KMS-11 (cell line): Measurements from ENCODE around the gene OBSCN.

ENCODE experiments used
- H2AFZ ChIP-seq: fragments of 200-600 bp; sonication (generic); 2 replicates; pipeline ENCODE4 v1.6.1; 2016; ENCODE audit warnings: antibody characterized with exemption, mixed run types, low read depth
- H3K27ac ChIP-seq: fragments of 200-600 bp; sonication (generic); 2 replicates; pipeline ENCODE4 v1.6.1; 2016; ENCODE audit warnings: mild to moderate bottlenecking, mixed run types
- H3K27me3 ChIP-seq: fragments of 200-600 bp; sonication (generic); 2 replicates; pipeline ENCODE4 v1.6.1; 2017; ENCODE audit warnings: mild to moderate bottlenecking, low read depth, mixed run types, moderate library complexity; ENCODE audit not compliant: insufficient read depth
- H3K36me3 ChIP-seq: fragments of 200-600 bp; sonication (generic); 2 replicates; pipeline ENCODE4 v1.6.1; 2017; ENCODE audit warnings: mild to moderate bottlenecking, mixed run types; ENCODE audit not compliant: insufficient read depth
- H3K4me1 ChIP-seq: fragments of 200-600 bp; sonication (generic); 2 replicates; pipeline ENCODE4 v1.6.1; 2016; ENCODE audit warnings: mild to moderate bottlenecking, low read depth, mixed run types; ENCODE audit not compliant: poor library complexity, severe bottlenecking
- H3K4me2 ChIP-seq: fragments of 200-600 bp; sonication (generic); 2 replicates; pipeline ENCODE4 v1.7.0; 2016; ENCODE audit warnings: mild to moderate bottlenecking, mixed run types
- H3K4me3 ChIP-seq: fragments of 200-600 bp; sonication (generic); IDR thresholded peaks from 2 replicates; pipeline ENCODE4 v1.6.1; 2017; ENCODE audit warnings: low read depth, low read length, mixed read lengths; ENCODE audit not compliant: insufficient read depth
- H3K79me2 ChIP-seq: fragments of 200-600 bp; sonication (generic); 2 replicates; pipeline ENCODE4 v1.6.1; 2016; ENCODE audit warnings: low read depth, mixed run types; ENCODE audit not compliant: insufficient read depth
- H3K9ac ChIP-seq: fragments of 200-600 bp; sonication (generic); 2 replicates; pipeline ENCODE4 v1.6.1; 2016; ENCODE audit warnings: mild to moderate bottlenecking, mixed run types
- H4K20me1 ChIP-seq: fragments of 200-600 bp; sonication (generic); 2 replicates; pipeline ENCODE4 v1.6.1; 2016; ENCODE audit warnings: mild to moderate bottlenecking, mixed run types; ENCODE audit not compliant: insufficient read depth
- CTCF ChIP-seq: fragments of 200-600 bp; sonication (generic); conservative IDR thresholded peaks from 2 replicates; pipeline ENCODE4 v1.6.1; 2017; ENCODE audit warnings: low read depth, mild to moderate bottlenecking, antibody characterized with exemption, low read length, moderate library complexity, mixed read lengths

OBSCN gene

GRCh38 chr1:228349701-228350171 lies 141.9 kb downstream of the OBSCN start:
- Histone ChIP-seq H3K4me2 (no peak overlapping the region), H3K27me3 (no peaks in the 10 kb centered on the region), H4K20me1 (no peaks in the 10 kb centered on the region), H3K9ac (no peak overlapping the region), H3K4me3 (no peak overlapping the region), H3K79me2 (no peaks in the 10 kb centered on the region), H3K4me1 (no peaks in the 10 kb centered on the region), H3K36me3 (no peaks in the 10 kb centered on the region), H2AFZ (no peak overlapping the region), H3K27ac (no peak overlapping the region)
- no peak for TF ChIP-seq CTCF

GRCh38 chr1:228350179-228350742 lies 142.4 kb downstream of the OBSCN start:
- H3K79me2 ChIP-seq, result no peaks in the 10 kb centered on the region
- H3K4me2 ChIP-seq, result no peak overlapping the region
- no peak overlapping the region for H3K4me3 ChIP-seq
- no peak overlapping the region for H3K27ac ChIP-seq
- no peaks in the 10 kb centered on the region for H3K27me3 ChIP-seq
- no peaks in the 10 kb centered on the region for H4K20me1 ChIP-seq
- no peak for TF ChIP-seq CTCF
- no peak overlapping the region for H2AFZ ChIP-seq
- no peak overlapping the region for H3K9ac ChIP-seq
- no peaks in the 10 kb centered on the region for H3K4me1 ChIP-seq
- no peaks in the 10 kb centered on the region for H3K36me3 ChIP-seq

GRCh38 chr1:228350831-228351781 lies 143.3 kb downstream of the OBSCN start:
- no peak overlapping the region for H3K4me2 ChIP-seq
- H3K4me1 ChIP-seq, result no peaks in the 10 kb centered on the region
- H3K36me3 ChIP-seq, result no peaks in the 10 kb centered on the region
- no peak overlapping the region for H3K4me3 ChIP-seq
- no peak for TF ChIP-seq CTCF
- no peaks in the 10 kb centered on the region for H4K20me1 ChIP-seq
- no peak overlapping the region for H3K27ac ChIP-seq
- H2AFZ ChIP-seq, result no peak overlapping the region
- no peaks in the 10 kb centered on the region for H3K79me2 ChIP-seq
- H3K9ac ChIP-seq, result no peak overlapping the region
- H3K27me3 ChIP-seq, result no peaks in the 10 kb centered on the region

- TF ChIP-seq CTCF, result no peak
Measured at GRCh38 chr1:228351850-228352249, 144.0 kb downstream of the OBSCN start.

More at GRCh38 chr1:228351850-228352249, 144.0 kb downstream of the OBSCN start:
- H3K9ac ChIP-seq, result no peak overlapping the region
- no peaks in the 10 kb centered on the region for H4K20me1 ChIP-seq
- H3K4me2 ChIP-seq, result no peak overlapping the region
- H3K79me2 ChIP-seq, result no peaks in the 10 kb centered on the region
- no peak overlapping the region for H2AFZ ChIP-seq
- no peaks in the 10 kb centered on the region for H3K27me3 ChIP-seq
- H3K4me1 ChIP-seq, result no peaks in the 10 kb centered on the region
- no peaks in the 10 kb centered on the region for H3K36me3 ChIP-seq
- H3K27ac ChIP-seq, result no peak overlapping the region
- H3K4me3 ChIP-seq, result no peak overlapping the region
